Melanocyte of skin (primary cell): ENCODE measurements around the gene PRR20B. TPM values are rescaled to one million over a fixed set of nuclear protein-coding genes. Genes with fewer than 3 reads are reported as not detected.

ENCODE experiments used
- small RNA-seq, 2 donors: library from RNA; depleted of rRNA; stranded (forward); fragments of <200 nt; gene quantifications; one replicate each; pipeline ENCODE3, GENCODE V24; 2012
- total RNA-seq, 2 donors: library from RNA; depleted of rRNA; stranded (reverse); fragments of >200 nt; gene quantifications; 2 replicates each; pipeline ENCODE4 v1.2.3, GENCODE V29; 2012

The PRR20B gene
- not detected for total RNA-seq

DNA sequence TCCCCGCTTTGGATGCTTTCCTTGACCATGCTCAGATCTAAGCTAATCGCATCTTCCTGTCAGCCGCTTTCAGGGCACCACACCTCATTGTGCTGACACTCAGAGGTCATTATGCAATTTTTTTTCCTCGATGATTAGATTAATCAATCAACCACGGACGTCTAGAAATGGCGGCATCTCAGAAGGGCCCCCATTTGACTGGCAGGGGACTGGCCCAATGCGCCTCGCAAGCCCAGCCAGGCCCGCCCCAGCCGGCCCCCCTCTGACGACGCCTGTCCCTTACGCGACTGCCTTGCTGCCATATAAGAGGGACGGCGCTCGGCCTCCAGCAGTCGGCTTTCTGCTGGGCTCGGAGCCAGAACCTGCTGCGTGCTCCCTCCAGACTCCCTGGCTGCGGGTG lies at the start of gene PRR20B:
Gene PRR20B, plus strand, starts transcription at position 301 of the 400 bp plus-strand sequence. CDS start 387 bp downstream, outside the sequence.

DNA sequence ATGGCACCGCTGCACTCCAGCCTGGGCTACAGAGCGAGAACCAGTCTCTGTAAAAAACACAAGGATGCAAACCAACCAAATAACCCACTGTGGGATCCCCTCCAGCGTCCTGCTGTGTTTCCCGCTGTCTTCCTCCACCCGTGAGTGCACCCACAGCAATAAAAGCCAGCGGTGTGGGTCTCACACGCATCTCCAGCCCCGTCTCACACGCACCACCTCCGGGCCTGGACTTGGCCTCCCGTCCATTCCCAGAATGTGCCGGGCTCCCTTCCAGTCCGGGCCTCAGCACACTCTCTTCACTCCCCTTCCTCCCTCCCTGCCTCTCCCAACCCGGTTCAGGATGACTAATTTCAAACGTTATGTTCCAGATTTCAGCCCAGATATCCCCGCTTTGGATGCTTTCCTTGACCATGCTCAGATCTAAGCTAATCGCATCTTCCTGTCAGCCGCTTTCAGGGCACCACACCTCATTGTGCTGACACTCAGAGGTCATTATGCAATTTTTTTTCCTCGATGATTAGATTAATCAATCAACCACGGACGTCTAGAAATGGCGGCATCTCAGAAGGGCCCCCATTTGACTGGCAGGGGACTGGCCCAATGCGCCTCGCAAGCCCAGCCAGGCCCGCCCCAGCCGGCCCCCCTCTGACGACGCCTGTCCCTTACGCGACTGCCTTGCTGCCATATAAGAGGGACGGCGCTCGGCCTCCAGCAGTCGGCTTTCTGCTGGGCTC lies 6.9 kb upstream of the PRR20B start, which contains the start of gene PRR20A:
Gene PRR20A, plus strand, starts transcription at position 684 of the 734 bp plus-strand sequence. CDS start 387 bp downstream, outside the sequence.

DNA sequence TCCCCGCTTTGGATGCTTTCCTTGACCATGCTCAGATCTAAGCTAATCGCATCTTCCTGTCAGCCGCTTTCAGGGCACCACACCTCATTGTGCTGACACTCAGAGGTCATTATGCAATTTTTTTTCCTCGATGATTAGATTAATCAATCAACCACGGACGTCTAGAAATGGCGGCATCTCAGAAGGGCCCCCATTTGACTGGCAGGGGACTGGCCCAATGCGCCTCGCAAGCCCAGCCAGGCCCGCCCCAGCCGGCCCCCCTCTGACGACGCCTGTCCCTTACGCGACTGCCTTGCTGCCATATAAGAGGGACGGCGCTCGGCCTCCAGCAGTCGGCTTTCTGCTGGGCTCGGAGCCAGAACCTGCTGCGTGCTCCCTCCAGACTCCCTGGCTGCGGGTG lies 6.5 kb downstream of the PRR20B start, which contains the start of gene PRR20C:
Gene PRR20C, plus strand, starts transcription at position 301 of the 400 bp plus-strand sequence. CDS start 387 bp downstream, outside the sequence.

DNA sequence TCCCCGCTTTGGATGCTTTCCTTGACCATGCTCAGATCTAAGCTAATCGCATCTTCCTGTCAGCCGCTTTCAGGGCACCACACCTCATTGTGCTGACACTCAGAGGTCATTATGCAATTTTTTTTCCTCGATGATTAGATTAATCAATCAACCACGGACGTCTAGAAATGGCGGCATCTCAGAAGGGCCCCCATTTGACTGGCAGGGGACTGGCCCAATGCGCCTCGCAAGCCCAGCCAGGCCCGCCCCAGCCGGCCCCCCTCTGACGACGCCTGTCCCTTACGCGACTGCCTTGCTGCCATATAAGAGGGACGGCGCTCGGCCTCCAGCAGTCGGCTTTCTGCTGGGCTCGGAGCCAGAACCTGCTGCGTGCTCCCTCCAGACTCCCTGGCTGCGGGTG lies 13.0 kb downstream of the PRR20B start, which contains the start of gene PRR20D:
Gene PRR20D, plus strand, starts transcription at position 301 of the 400 bp plus-strand sequence. CDS start 387 bp downstream, outside the sequence.

DNA sequence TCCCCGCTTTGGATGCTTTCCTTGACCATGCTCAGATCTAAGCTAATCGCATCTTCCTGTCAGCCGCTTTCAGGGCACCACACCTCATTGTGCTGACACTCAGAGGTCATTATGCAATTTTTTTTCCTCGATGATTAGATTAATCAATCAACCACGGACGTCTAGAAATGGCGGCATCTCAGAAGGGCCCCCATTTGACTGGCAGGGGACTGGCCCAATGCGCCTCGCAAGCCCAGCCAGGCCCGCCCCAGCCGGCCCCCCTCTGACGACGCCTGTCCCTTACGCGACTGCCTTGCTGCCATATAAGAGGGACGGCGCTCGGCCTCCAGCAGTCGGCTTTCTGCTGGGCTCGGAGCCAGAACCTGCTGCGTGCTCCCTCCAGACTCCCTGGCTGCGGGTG lies 19.6 kb downstream of the PRR20B start, which contains the start of gene PRR20E:
Gene PRR20E, plus strand, starts transcription at position 301 of the 400 bp plus-strand sequence. CDS start 387 bp downstream, outside the sequence.

Small RNAs within 50 kb of the gene (small RNA-seq; reads per million reads assigned to genes)
- 0 reads per million in 2 donors for gene PRR20FP

Other genes with a start within 250 kb of the PRR20B start
- gene PRR20A, start 6.6 kb upstream of the PRR20B start, total RNA-seq: not detected
- not detected for gene PRR20C, start 6.6 kb downstream of the PRR20B start, total RNA-seq
- not detected for gene PRR20D, start 13.1 kb downstream of the PRR20B start, total RNA-seq
- gene PRR20E, start 19.7 kb downstream of the PRR20B start, total RNA-seq: not detected